Kidney (tissue), 14 donors: ENCODE measurements around the gene MFNG. TPM values are rescaled to one million over a fixed set of nuclear protein-coding genes. Genes with fewer than 3 reads are reported as not detected.

Source experiments
- DNase-seq, 5 donors: peaks; one replicate each; pipeline ENCODE4 v3.0.0-alpha.2; 2013 to 2020
- FAIRE-seq: peaks from 2 replicates; lab custom pipeline; 2012; peaks lifted over from hg19 to GRCh38; lab: Jason Lieb, UNC
- H3K27ac ChIP-seq, 2 donors: one replicate each; pipeline ENCODE4 v1.7.0; 2013; ENCODE audit warnings: low read depth in 2 of 2, low read length in 2 of 2, inconsistent platforms in 1 of 2
- H3K27me3 ChIP-seq: one replicate; pipeline ENCODE4 v1.7.1; 2013; ENCODE audit warnings: low read length, inconsistent platforms; ENCODE audit not compliant: control insufficient read depth, insufficient read depth
- H3K36me3 ChIP-seq, 3 donors: one replicate each; pipeline versions ENCODE4 v1.7.0 to v1.7.1; 2013; ENCODE audit warnings: low read length in 3 of 3, control low read depth in 1 of 3, inconsistent platforms in 1 of 3; ENCODE audit not compliant: insufficient read depth in 3 of 3, control insufficient read depth in 2 of 3
- H3K4me1 ChIP-seq, 3 donors: one replicate each; pipeline versions ENCODE4 v1.7.0 to v1.7.1; 2013; ENCODE audit warnings: low read length in 3 of 3, inconsistent platforms in 1 of 3, low read depth in 1 of 3; ENCODE audit not compliant: control insufficient read depth in 2 of 3, insufficient read depth in 2 of 3
- H3K4me3 ChIP-seq, 3 donors: one replicate each; pipeline versions ENCODE4 v1.7.0 to v1.8.1; 2013; ENCODE audit warnings: low read length in 3 of 3, control low read depth in 1 of 3, inconsistent platforms in 1 of 3
- H3K9ac ChIP-seq, 3 donors: one replicate each; pipeline versions ENCODE4 v1.7.0 to v1.7.1; 2013; ENCODE audit warnings: low read length in 3 of 3, control low read depth in 1 of 3, inconsistent platforms in 1 of 3
- H3K9me3 ChIP-seq, 3 donors: one replicate each; pipeline versions ENCODE4 v1.7.0 to v1.7.1; 2013; ENCODE audit warnings: low read length in 3 of 3, control low read depth in 1 of 3, inconsistent platforms in 1 of 3; ENCODE audit not compliant: control insufficient read depth in 2 of 3, insufficient read depth in 1 of 3
- intact Hi-C: fragments of 100-400 bp; cut with DNase I; formaldehyde crosslinking; loops from one replicate; pipeline ENCODE4 v1.11.1; 2022
- polyA plus RNA-seq: library from polyadenylated mRNA; stranded (reverse); fragments of 350-450 nt; fragmentation: Illumina TruSeq; extraction: RNeasy Lipid Tissue Mini Kit (QIAGEN cat#74804); gene quantifications from one replicate; pipeline ENCODE4 v1.2.3, GENCODE V29; 2014; ENCODE audit warnings: low read depth, low replicate concordance; ENCODE audit not compliant: insufficient read depth
- total RNA-seq: library from RNA; stranded (reverse); fragmentation: NEBNext Ultra II Directional; extraction: Animal tissue kit (Norgen Biotek cat#: 25700); gene quantifications from one replicate; pipeline ENCODE4 v1.2.1, GENCODE V29; 2021
- TF ChIP-seq, protein P1 (sequence below): IDR thresholded peaks from 3 replicates; pipeline ENCODE4 v1.5.1; 2012; ENCODE audit warnings: mild to moderate bottlenecking, moderate library complexity, borderline replicate concordance; ENCODE audit not compliant: insufficient read depth; ENCODE audit errors: extremely low read depth
- donor health status: control.
- donor health status: control.
- donor health status: control.
- donor health status: control.
- donor health status: control.
- donor health status: DM: yes; HTN: yes; CAD: no.
- donor health status: Normal renal cell carcinoma (clear cell type).

MFNG gene
- total and polyA plus RNA-seq, 2 donors from 2014 or later = 9.1 to 31.1 TPM

GRCh38 chr22:37421468-37421877 is 64.7 kb downstream of the MFNG start:
- Histone ChIP-seq H3K4me1 (no peaks in the 10 kb centered on the region), H3K36me3 (no peaks in the 10 kb centered on the region), H3K4me3 (no peak overlapping the region), H3K9ac (no peak overlapping the region), H3K27ac (no peak overlapping the region), H3K27me3 (peaks cover 13% of the 10 kb centered on the region), H3K9me3 (no peaks in the 10 kb centered on the region)
- TF ChIP-seq, protein P1, sequence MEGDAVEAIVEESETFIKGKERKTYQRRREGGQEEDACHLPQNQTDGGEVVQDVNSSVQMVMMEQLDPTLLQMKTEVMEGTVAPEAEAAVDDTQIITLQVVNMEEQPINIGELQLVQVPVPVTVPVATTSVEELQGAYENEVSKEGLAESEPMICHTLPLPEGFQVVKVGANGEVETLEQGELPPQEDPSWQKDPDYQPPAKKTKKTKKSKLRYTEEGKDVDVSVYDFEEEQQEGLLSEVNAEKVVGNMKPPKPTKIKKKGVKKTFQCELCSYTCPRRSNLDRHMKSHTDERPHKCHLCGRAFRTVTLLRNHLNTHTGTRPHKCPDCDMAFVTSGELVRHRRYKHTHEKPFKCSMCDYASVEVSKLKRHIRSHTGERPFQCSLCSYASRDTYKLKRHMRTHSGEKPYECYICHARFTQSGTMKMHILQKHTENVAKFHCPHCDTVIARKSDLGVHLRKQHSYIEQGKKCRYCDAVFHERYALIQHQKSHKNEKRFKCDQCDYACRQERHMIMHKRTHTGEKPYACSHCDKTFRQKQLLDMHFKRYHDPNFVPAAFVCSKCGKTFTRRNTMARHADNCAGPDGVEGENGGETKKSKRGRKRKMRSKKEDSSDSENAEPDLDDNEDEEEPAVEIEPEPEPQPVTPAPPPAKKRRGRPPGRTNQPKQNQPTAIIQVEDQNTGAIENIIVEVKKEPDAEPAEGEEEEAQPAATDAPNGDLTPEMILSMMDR = no peak
- no peak for DNase-seq
- intact Hi-C loops = no loop called here
- no peak for FAIRE-seq

DNA sequence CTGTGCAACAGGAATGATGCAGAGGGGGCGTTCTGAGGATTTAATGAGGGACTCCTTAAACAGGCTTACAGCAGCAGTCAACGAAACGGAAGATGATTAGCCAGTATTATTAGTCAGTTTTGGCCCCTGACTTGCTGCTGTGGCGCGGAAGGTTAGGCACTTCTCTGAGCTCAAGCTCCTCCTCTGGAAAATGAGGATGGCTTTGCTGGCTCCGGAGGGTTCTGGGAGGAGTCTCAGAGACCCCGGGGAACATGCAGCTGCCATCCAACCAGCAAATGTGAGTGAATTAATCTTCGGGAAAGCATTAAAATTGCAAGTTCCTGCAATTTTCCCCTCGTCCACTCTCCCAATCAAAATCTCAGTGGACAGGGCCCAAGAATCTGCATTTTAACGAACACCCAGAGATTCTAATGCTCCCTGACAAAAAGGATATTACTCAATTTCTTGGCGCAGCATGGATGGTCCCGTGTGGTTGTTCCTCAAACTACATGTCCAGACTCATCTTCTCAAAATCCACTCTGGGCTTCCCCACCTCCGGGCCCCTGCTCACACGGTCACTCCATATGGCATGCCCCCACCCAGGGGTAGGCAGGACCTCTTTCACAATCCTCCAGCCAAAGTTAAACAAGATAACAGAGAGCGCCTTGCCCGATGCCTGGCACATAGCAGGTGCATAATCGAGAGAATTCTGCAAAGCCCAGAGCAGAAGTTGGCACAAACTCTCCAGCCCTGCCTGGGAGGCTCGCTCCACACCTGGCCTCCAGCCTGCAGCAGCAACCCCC is 65.3 kb downstream of the MFNG start:
- peaks cover 10% of the 10 kb centered on the region for H3K27me3 ChIP-seq
- H3K4me1 ChIP-seq = no peaks in the 10 kb centered on the region
- H3K4me3 ChIP-seq = no peak overlapping the region
- TF ChIP-seq, protein P1 = no peak
- no peak overlapping the region for H3K27ac ChIP-seq
- FAIRE-seq (no peak), DNase-seq (no peak)
- no peak overlapping the region for H3K9ac ChIP-seq
- H3K9me3 ChIP-seq = no peaks in the 10 kb centered on the region
- intact Hi-C loops = no loop called here
- no peaks in the 10 kb centered on the region for H3K36me3 ChIP-seq

DNA sequence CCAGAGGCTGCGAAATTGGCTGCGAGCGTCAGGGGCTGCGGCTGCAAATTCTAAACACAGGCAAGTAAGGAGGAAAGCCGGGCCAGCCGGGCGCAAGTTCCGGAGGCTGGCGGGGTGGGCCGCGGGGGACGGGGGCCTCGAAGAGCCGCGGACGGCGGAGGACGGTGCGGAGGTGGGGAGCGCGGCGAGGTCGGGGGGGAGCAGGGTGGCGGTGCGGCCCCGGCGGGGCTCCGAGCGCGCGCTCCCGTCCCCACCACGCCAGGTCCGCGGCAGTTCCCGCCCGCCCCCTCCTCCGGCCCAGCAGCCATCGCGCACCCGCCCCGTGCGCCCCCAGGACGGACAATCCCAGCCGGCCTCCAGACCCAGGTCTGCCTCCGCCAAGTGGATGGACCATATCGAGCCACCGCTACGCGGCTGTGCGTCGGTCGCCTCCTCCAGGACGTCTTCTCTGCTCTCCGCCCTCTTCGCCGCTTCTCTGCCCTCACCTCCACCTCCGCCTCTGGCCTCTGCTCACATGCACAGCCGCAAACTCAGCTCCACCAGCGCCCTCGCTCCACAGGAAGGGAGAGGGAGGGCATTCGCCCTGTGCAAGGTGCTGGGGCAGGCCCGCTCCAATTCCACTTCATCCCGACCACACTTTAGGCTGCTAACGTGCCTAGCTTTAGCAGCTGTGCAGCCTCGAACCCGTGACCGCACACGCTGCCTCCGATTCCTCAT is 66.1 kb downstream of the MFNG start:
- Histone ChIP-seq H3K9me3 (no peaks in the 10 kb centered on the region), H3K4me1 (no peaks in the 10 kb centered on the region), H3K27ac (no peak overlapping the region), H3K9ac (no peak overlapping the region), H3K36me3 (no peaks in the 10 kb centered on the region), H3K4me3 (no peak overlapping the region), H3K27me3 (peaks cover 10% of the 10 kb centered on the region)
- intact Hi-C loops = no loop called here
- FAIRE-seq = no peak
- TF ChIP-seq, protein P1 = no peak
- peak in 3 of 5 donors; percentile 46 to 81 (median 63) for DNase-seq
